ENCODE measurements around the gene TRIM28. TPM values are rescaled to one million over a fixed set of nuclear protein-coding genes. Genes with fewer than 3 reads are reported as not detected.

The TRIM28 gene
- total RNA-seq, 2 experiments from 2014 or later: 481 to 758 TPM

DNA sequence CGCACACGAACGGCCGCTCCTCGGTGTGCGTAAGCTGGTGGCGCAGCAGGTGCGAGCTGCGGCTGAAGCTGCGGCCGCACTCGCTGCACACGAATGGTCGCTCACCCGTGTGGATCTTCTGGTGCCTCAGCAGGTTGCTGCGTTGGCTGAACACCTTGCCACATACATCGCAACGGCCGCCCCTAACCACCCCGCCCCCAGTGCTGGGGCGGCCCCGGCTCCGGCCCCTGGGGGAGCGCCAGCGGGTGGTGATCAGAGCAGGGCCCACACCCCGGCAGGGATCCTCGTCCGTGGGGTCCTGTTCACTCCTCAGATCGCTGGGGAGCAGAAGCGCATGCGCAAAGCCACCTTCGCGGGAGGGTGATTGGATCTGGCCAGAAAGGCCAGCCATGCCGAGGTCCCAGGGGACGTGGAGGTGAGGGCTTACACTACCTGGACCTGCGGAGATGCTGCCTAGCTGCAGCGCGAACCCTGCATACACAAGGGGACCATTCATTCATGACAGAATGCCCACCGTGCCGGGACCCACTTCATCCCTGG lies 19.2 kb downstream of the TRIM28 start:
- H3K4me1 Mint-ChIP-seq: peaks cover 42% of the 10 kb centered on the region
- POLR2A ChIA-PET: interaction anchor here (1.7 kb wide), 1 partner anchor 19 kb away, joined by 6 read pairs; the partner anchor contains the start of gene TRIM28
- H3K27me3 Mint-ChIP-seq: no peaks in the 10 kb centered on the region
- H3K36me3 Mint-ChIP-seq (ENCODE audit: low read depth): peaks cover 11% of the 10 kb centered on the region
- CTCF ChIA-PET: interaction anchor here (0.9 kb wide), 2 partner anchors 44 to 49 kb away, joined by 3 to 5 read pairs; no protein-coding TSS in a partner anchor
- no peaks in the 10 kb centered on the region for H3K9me3 Mint-ChIP-seq (ENCODE audit: low read depth)
- DNase-seq (peak; percentile 57), ATAC-seq (no peak)
- peak overlapping the region; percentile 74 for H3K4me3 Mint-ChIP-seq
- intact Hi-C loops (cut with DNase I, micrococcal nuclease): no loop called here
- H3K27ac Mint-ChIP-seq: peak overlapping the region; percentile 67

DNA sequence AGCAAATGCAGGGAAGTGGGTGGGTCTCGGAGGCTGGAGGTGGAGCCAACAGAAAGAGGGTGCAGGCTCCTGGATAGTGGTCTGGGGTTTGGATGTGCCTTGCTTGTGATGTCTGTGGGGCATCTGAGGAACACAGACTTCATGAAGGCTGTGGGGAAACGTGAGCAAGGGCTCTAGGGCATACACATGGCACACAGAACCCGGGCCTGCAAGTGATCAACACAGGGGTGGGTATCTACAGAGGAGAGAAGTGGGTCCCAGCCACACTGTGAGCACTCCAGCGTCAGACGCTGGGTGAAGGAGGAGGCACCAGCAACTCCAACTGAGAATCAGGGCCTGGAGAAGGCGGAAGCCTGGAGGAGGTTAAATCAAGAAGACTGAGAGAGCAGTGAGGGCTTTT lies 20.0 kb downstream of the TRIM28 start:
- peaks cover 14% of the 10 kb centered on the region for H3K36me3 Mint-ChIP-seq (ENCODE audit: low read depth)
- POLR2A ChIA-PET: interaction anchor here (1.0 kb wide), 1 partner anchor 9 kb away, joined by 3 read pairs; the partner anchor contains the start of gene CHMP2A

DNA sequence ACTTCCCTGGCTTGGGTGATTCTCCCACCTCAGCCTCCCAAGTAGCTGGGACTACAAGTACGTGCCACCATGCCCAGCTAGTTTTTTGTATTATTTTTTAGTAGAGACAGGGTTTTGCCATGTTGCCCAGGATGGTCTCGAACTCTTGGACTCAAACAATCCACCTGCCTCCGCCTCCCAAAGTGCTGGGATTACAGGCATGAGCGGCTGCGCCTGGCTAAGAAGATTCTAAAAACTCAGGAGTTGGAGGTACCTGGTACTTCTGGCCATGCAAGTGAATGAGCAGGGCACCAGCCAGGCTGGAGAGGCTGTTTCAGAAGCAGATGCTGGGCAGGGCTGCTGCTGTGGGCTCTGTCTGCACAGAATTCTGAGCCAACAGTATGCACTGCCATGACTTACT lies 23.1 kb downstream of the TRIM28 start:
- H3K27ac Mint-ChIP-seq: no peak overlapping the region
- H3K4me1 Mint-ChIP-seq: peaks cover 30% of the 10 kb centered on the region
- no peaks in the 10 kb centered on the region for H3K9me3 Mint-ChIP-seq (ENCODE audit: low read depth)
- CTCF ChIA-PET: interaction anchor here (1.6 to 2.7 kb wide), 2 partner anchors 14 to 47 kb away, joined by 3 to 12 read pairs; no protein-coding TSS in a partner anchor
- peaks cover 24% of the 10 kb centered on the region for H3K36me3 Mint-ChIP-seq (ENCODE audit: low read depth)
- POLR2A ChIA-PET: no interaction called here
- ATAC-seq (no peak), DNase-seq (no peak)
- intact Hi-C loops (cut with DNase I, micrococcal nuclease): no loop called here
- no peaks in the 10 kb centered on the region for H3K27me3 Mint-ChIP-seq
- no peak overlapping the region for H3K4me3 Mint-ChIP-seq

More for the DNA sequence above, 20.0 kb downstream of the TRIM28 start:
- Mint-ChIP-seq H3K27me3 (no peaks in the 10 kb centered on the region), H3K9me3 (ENCODE audit: low read depth) (no peaks in the 10 kb centered on the region), H3K4me3 (peak overlapping the region; percentile 74), H3K27ac (no peak overlapping the region), H3K4me1 (peaks cover 46% of the 10 kb centered on the region)
- no peak for DNase-seq
- CTCF ChIA-PET: interaction anchor here (0.9 to 1.0 kb wide), 2 partner anchors 11 to 45 kb away, joined by 3 to 5 read pairs; no protein-coding TSS in a partner anchor
- intact Hi-C loops (cut with DNase I, micrococcal nuclease): no loop called here
- ATAC-seq: no peak

DNA sequence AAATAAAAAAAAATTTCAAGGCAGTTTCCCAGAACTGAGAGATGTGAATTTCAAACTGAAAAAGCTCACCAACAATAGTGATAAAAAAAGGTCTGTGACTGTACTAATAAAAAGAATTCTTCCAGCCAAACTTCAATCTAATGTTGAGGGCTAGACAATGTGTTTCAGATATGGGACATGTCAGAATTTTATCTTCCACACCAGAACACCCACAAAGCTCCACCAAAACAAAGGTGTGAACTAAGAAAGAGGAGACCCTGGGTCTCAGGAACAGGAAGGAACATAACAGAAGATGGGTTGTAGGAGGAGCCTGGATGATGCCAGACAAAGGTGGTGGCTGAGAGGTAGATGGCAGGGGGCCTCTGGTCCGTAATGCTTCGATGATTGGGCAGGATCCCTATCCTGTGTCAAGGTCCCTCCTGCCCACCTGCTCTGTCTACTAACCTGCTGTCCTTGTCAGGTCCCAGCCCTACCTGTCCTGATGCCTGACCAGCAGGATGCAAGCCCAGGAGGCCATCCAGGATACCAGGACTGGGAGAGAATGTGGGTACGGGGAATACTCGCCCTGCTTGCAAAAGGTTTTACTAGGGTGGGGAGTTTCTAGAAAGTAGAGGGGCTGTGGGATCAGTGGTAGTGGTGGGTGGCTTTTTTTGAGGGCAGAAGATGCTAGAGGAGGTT lies 24.7 kb downstream of the TRIM28 start:
- H3K36me3 Mint-ChIP-seq (ENCODE audit: low read depth): peaks cover 26% of the 10 kb centered on the region
- POLR2A ChIA-PET: no interaction called here

GRCh38 chr19:58569191-58569942 lies 25.5 kb downstream of the TRIM28 start:
- DNase-seq: peak; percentile 2
- H3K27me3 Mint-ChIP-seq: no peaks in the 10 kb centered on the region
- H3K36me3 Mint-ChIP-seq (ENCODE audit: low read depth): peaks cover 26% of the 10 kb centered on the region
- peaks cover 25% of the 10 kb centered on the region for H3K4me1 Mint-ChIP-seq
- no peak overlapping the region for H3K4me3 Mint-ChIP-seq
- ATAC-seq: no peak
- ChIA-PET CTCF (interaction anchor here (0.6 kb wide), 1 partner anchor 8 kb away, joined by 4 read pairs; no protein-coding TSS in a partner anchor), POLR2A (no interaction called here)
- H3K9me3 Mint-ChIP-seq (ENCODE audit: low read depth): no peaks in the 10 kb centered on the region
- no peak overlapping the region for H3K27ac Mint-ChIP-seq
- intact Hi-C loops (cut with DNase I, micrococcal nuclease): no loop called here

More for the DNA sequence above, 24.7 kb downstream of the TRIM28 start:
- no peak for ATAC-seq
- no peaks in the 10 kb centered on the region for H3K9me3 Mint-ChIP-seq (ENCODE audit: low read depth)
- H3K4me1 Mint-ChIP-seq: peaks cover 27% of the 10 kb centered on the region
- H3K27ac Mint-ChIP-seq: peak overlapping the region; percentile 45
- H3K4me3 Mint-ChIP-seq: no peak overlapping the region
- no peaks in the 10 kb centered on the region for H3K27me3 Mint-ChIP-seq
- CTCF ChIA-PET: interaction anchor here (0.6 to 2.7 kb wide), 3 partner anchors 12 to 48 kb away, joined by 3 to 12 read pairs (median 3); no protein-coding TSS in a partner anchor
- DNase-seq: no peak
- intact Hi-C loops (cut with DNase I, micrococcal nuclease): no loop called here

- ATAC-seq: no peak
- Mint-ChIP-seq H3K4me3 (no peak overlapping the region), H3K9me3 (ENCODE audit: low read depth) (no peaks in the 10 kb centered on the region), H3K27ac (no peak overlapping the region), H3K27me3 (no peaks in the 10 kb centered on the region), H3K36me3 (ENCODE audit: low read depth) (peaks cover 26% of the 10 kb centered on the region), H3K4me1 (peaks cover 25% of the 10 kb centered on the region)
- DNase-seq: peak; percentile 4
- intact Hi-C loops (cut with DNase I, micrococcal nuclease): no loop called here
- CTCF ChIA-PET: interaction anchor here (0.6 kb wide), 1 partner anchor 9 kb away, joined by 4 read pairs; no protein-coding TSS in a partner anchor
- POLR2A ChIA-PET: no interaction called here
Measured at GRCh38 chr19:58569943-58570670, 26.2 kb downstream of the TRIM28 start.

DNA sequence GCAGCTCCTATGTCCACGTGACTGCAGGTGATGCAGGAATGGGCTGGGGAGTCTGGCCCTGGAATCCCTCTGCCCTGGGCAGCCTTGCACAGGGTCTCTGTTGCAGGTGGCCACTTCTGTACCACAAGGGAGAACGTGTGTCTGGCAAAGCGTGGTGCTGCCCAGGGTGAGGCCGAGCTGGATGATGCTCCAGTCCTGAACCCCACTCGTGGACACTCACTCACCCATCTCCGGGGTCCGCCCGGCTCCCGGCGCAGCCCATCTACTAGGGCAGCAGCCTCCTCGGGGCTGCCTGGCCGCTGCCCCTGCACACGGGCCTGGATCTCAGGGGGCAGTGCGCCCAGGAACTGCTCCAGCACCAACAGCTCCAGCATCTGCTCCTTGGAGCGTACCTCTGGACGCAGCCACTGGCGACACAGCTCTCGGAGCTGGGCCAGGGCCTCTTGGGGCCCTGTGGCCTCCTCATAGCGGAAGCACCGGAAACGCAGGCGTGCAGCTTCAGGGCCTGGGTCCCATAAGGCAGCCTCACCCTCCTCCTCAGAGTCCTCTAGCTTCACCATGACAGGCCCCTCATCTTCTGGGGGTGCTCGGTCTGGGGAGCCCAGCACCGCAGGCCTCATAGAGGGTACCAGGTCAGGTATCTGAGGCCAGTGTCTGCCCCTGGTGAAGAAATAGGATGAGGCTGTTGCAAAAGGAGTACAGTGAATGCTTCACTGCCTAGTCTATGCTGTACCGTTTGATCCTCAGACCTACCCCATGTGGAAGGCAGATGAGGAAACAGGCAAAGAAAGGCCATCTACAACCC lies 27.1 kb downstream of the TRIM28 start:
- intact Hi-C loops (cut with DNase I, micrococcal nuclease): no loop called here
- CTCF ChIA-PET: interaction anchor here (1.7 kb wide), 1 partner anchor 51 kb away, joined by 9 read pairs; the partner anchor contains the start of gene ZBTB45
- H3K27me3 Mint-ChIP-seq: no peaks in the 10 kb centered on the region
- ATAC-seq: no peak
- H3K36me3 Mint-ChIP-seq (ENCODE audit: low read depth): peaks cover 26% of the 10 kb centered on the region
- peaks cover 28% of the 10 kb centered on the region for H3K4me1 Mint-ChIP-seq
- no peaks in the 10 kb centered on the region for H3K9me3 Mint-ChIP-seq (ENCODE audit: low read depth)
- DNase-seq: peak; percentile 3
- H3K27ac Mint-ChIP-seq: no peak overlapping the region
- POLR2A ChIA-PET: interaction anchor here (2.5 kb wide), 1 partner anchor 11 kb away, joined by 9 read pairs; no protein-coding TSS in a partner anchor
- H3K4me3 Mint-ChIP-seq: no peak overlapping the region

- ATAC-seq: no peak
- ChIA-PET CTCF (interaction anchor here (0.8 to 1.7 kb wide), 2 partner anchors 10 to 51 kb away, joined by 4 to 9 read pairs; partner anchors contain the start of gene ZBTB45), POLR2A (interaction anchor here (0.6 to 2.5 kb wide), 3 partner anchors 12 to 68 kb away, joined by 3 to 9 read pairs (median 3); no protein-coding TSS in a partner anchor)
- DNase-seq: peak; percentile 5
- Mint-ChIP-seq H3K4me1 (peaks cover 29% of the 10 kb centered on the region), H3K27ac (peak overlapping the region; percentile 100), H3K27me3 (no peaks in the 10 kb centered on the region), H3K9me3 (ENCODE audit: low read depth) (no peaks in the 10 kb centered on the region), H3K36me3 (ENCODE audit: low read depth) (peaks cover 22% of the 10 kb centered on the region), H3K4me3 (no peak overlapping the region)
- intact Hi-C loops (cut with DNase I, micrococcal nuclease): no loop called here
Measured at GRCh38 chr19:58571575-58571947, 27.7 kb downstream of the TRIM28 start.

DNA sequence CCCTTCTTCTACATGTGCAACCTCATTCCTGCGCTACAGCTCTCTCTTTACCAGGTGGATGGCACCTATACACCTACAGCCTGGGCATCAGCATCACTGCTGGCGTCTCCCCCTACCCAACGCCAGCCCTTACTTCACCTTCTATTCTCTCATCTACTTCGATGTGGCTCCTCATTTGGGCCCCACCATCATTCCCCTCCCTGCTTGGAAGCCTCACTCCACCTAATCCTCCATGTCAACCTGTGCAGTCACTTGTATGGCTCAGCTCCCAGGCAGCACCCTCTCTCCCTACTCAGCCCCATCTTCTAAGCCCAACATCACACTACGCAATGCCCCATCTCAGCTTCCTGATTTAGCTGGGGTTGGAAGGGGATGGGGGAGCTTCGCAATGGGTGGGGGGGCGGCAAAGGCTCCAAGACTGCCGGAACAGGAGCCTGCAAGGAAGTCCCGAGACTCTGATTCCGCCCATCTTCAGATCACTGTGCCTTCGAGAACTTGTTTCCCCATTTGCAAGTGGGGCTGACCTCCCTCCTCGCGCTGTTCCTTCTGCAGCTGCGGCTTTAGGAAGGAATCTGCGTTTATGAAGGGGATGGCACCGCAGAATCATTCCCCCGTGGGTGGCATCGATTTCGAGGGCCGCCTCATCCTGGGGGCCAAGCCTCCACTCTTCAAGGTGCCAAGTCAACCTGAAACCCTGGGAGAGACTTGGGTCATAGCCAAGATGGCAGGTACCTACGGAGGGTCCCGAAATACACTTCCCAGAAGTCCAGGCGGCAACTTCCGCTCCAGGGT lies 28.4 kb downstream of the TRIM28 start:
- H3K36me3 Mint-ChIP-seq (ENCODE audit: low read depth): peaks cover 21% of the 10 kb centered on the region
- POLR2A ChIA-PET: interaction anchor here (0.6 to 2.5 kb wide), 5 partner anchors 9 to 69 kb away, joined by 3 to 9 read pairs (median 3); partner anchors contain the start of gene ZBTB45
- H3K4me3 Mint-ChIP-seq: peak overlapping the region; percentile 95
- H3K27ac Mint-ChIP-seq: peak overlapping the region; percentile 100
- DNase-seq: no peak
- H3K9me3 Mint-ChIP-seq (ENCODE audit: low read depth): no peaks in the 10 kb centered on the region
- no peaks in the 10 kb centered on the region for H3K27me3 Mint-ChIP-seq
- ATAC-seq: no peak
- peaks cover 30% of the 10 kb centered on the region for H3K4me1 Mint-ChIP-seq
- intact Hi-C loops (cut with DNase I, micrococcal nuclease): loop anchor here (1.0 kb wide), 2 partner anchors 13 to 185 kb away; partner anchors contain the start of gene RPS5 (in 1 of the 2)
- CTCF ChIA-PET: interaction anchor here (0.8 to 1.7 kb wide), 2 partner anchors 9 to 52 kb away, joined by 4 to 9 read pairs; partner anchors contain the start of gene ZBTB45
